IMR-90 (cell line): ENCODE results near the gene DAPK1. TPM values are rescaled to one million over a fixed set of nuclear protein-coding genes. Genes with fewer than 3 reads are reported as not detected.

ENCODE experiments used
- ATAC-seq: fragments of 200-7000 bp; cut with Tn5 transposase; 2 replicates; pipeline ENCODE4 v1.9.1; 2020; ENCODE audit warnings: low read depth, mild to moderate bottlenecking, moderate library complexity
- BruUV-seq: library from RNA; stranded (reverse); fragments of 400-500 nt; replicated peaks from 2 replicates; lab custom pipeline; 2021; lab: Mats Ljungman, UMichigan
- CTCF ChIA-PET: fragments of 300-600 bp; formaldehyde crosslinking; extraction: SDS; loops from one replicate; lab custom pipeline; 2021; ENCODE audit warnings: antibody characterized with exemption; lab: Yijun Ruan, JAX
- POLR2A ChIA-PET: fragments of 300-600 bp; sonication (Branson Sonifier 250); formaldehyde crosslinking; loops from one replicate; lab custom pipeline; 2022; ENCODE audit warnings: antibody characterized with exemption; ENCODE audit not compliant: unreplicated experiment; lab: Charles Lee
- DNase-seq: peaks from one replicate; pipeline ENCODE4 v3.0.0; 2013
- H2AFZ ChIP-seq: replicated peaks from 2 replicates; pipeline ENCODE3; 2013; ENCODE audit warnings: low read length, mild to moderate bottlenecking; ENCODE audit not compliant: poor library complexity
- H2AK5ac ChIP-seq: 2 replicates; pipeline ENCODE4 v1.6.1; 2013; ENCODE audit warnings: low read depth, low read length, inconsistent platforms
- H2AK9ac ChIP-seq: replicated peaks from 2 replicates; pipeline ENCODE3; 2013; ENCODE audit warnings: mild to moderate bottlenecking, low read depth, low read length, moderate library complexity; ENCODE audit not compliant: poor library complexity
- H2BK120ac ChIP-seq: 2 replicates; pipeline ENCODE4 v1.6.1; 2013; ENCODE audit warnings: low read depth, low read length, inconsistent platforms
- H2BK15ac ChIP-seq: 3 replicates; pipeline ENCODE4 v1.6.1; 2013; ENCODE audit warnings: low read depth, low read length, inconsistent platforms
- H2BK20ac ChIP-seq: 2 replicates; pipeline ENCODE4 v1.6.1; 2013; ENCODE audit warnings: low read depth, mild to moderate bottlenecking, inconsistent platforms, low read length, moderate library complexity
- H2BK5ac ChIP-seq: 2 replicates; pipeline ENCODE4 v1.6.1; 2013; ENCODE audit warnings: mild to moderate bottlenecking, low read depth, low read length, inconsistent platforms; ENCODE audit not compliant: poor library complexity, severe bottlenecking
- H3K14ac ChIP-seq: replicated peaks from 2 replicates; pipeline ENCODE4 v1.6.1; 2013; ENCODE audit warnings: low read depth, low read length, inconsistent platforms
- H3K18ac ChIP-seq: 2 replicates; pipeline ENCODE4 v1.6.1; 2013; ENCODE audit warnings: low read depth, low read length, control low read depth
- H3K23ac ChIP-seq: 2 replicates; pipeline ENCODE4 v1.6.1; 2013; ENCODE audit warnings: low read depth, low read length, inconsistent platforms
- H3K27ac ChIP-seq: 2 replicates; pipeline ENCODE4 v1.5.1; 2013; ENCODE audit warnings: mild to moderate bottlenecking, control low read depth, low read length; ENCODE audit not compliant: insufficient read depth
- H3K27me3 ChIP-seq: 2 replicates; pipeline ENCODE4 v1.6.1; 2013; ENCODE audit warnings: low read length; ENCODE audit not compliant: control insufficient read depth, insufficient read depth
- H3K36me3 ChIP-seq: 2 replicates; pipeline ENCODE4 v1.6.1; 2013; ENCODE audit warnings: low read length, mixed read lengths; ENCODE audit not compliant: control insufficient read depth, insufficient read depth
- H3K4ac ChIP-seq: 2 replicates; pipeline ENCODE4 v1.6.1; 2013; ENCODE audit warnings: low read depth, low read length, inconsistent platforms
- H3K4me1 ChIP-seq: 2 replicates; pipeline ENCODE4 v1.6.1; 2013; ENCODE audit warnings: low read length, mixed read lengths; ENCODE audit not compliant: control insufficient read depth, insufficient read depth
- H3K4me2 ChIP-seq: 2 replicates; pipeline ENCODE4 v1.6.1; 2013; ENCODE audit warnings: low read depth, mild to moderate bottlenecking, control low read depth, low read length, moderate library complexity
- H3K4me3 ChIP-seq: 2 replicates; pipeline ENCODE4 v1.5.1; 2013; ENCODE audit warnings: low read depth, mild to moderate bottlenecking, control low read depth, low read length, moderate library complexity; ENCODE audit not compliant: insufficient read depth
- H3K56ac ChIP-seq: 2 replicates; pipeline ENCODE4 v1.6.1; 2013; ENCODE audit warnings: low read length, inconsistent platforms; ENCODE audit not compliant: insufficient read depth; ENCODE audit errors: extremely low read depth
- H3K79me1 ChIP-seq, 2 experiments: 2 replicates each; pipeline ENCODE4 v1.6.1; 2013; ENCODE audit warnings: low read length in 2 of 2, inconsistent platforms in 1 of 2, low read depth in 1 of 2
- H3K9ac ChIP-seq: 2 replicates; pipeline ENCODE4 v1.6.1; 2013; ENCODE audit warnings: low read depth, low read length, control low read depth
- H3K9me1 ChIP-seq: 2 replicates; pipeline ENCODE4 v1.6.1; 2013; ENCODE audit warnings: low read length, inconsistent platforms; ENCODE audit not compliant: insufficient read depth
- H3K9me3 ChIP-seq: 2 replicates; pipeline ENCODE4 v1.6.1; 2013; ENCODE audit warnings: low read length; ENCODE audit not compliant: control insufficient read depth, insufficient read depth
- H4K20me1 ChIP-seq: 2 replicates; pipeline ENCODE4 v1.6.1; 2013; ENCODE audit warnings: low read length, inconsistent platforms; ENCODE audit not compliant: insufficient read depth
- H4K5ac ChIP-seq: 2 replicates; pipeline ENCODE4 v1.6.1; 2013; ENCODE audit warnings: mild to moderate bottlenecking, low read depth, low read length, control low read depth
- H4K8ac ChIP-seq, 2 experiments: 2 replicates each; pipeline ENCODE4 v1.6.1; 2013; ENCODE audit warnings: low read depth in 2 of 2, low read length in 2 of 2, control low read depth in 1 of 2, inconsistent platforms in 1 of 2
- H4K91ac ChIP-seq: 2 replicates; pipeline ENCODE4 v1.6.1; 2013; ENCODE audit warnings: low read depth, low read length, inconsistent platforms; ENCODE audit not compliant: insufficient read depth
- MXI1 ChIP-seq: IDR thresholded peaks from 2 replicates; pipeline ENCODE4 v1.6.1; 2012; ENCODE audit warnings: low read depth, mild to moderate bottlenecking, low read length, moderate library complexity, borderline replicate concordance
- USF2 ChIP-seq: fragments of 150-350 bp; IDR thresholded peaks from 2 replicates; pipeline ENCODE4 v1.6.1; 2017; ENCODE audit warnings: mild to moderate bottlenecking, antibody characterized with exemption, low read length, low read depth
- WGBS, 2 experiments: methylation state at CpG; one replicate each; pipeline versions ENCODE4 v1.1.5 to v1.1.7; 2013; ENCODE audit warnings: missing lambda C conversion rate in 2 of 2; ENCODE audit not compliant: insufficient read length in 1 of 2; ENCODE audit errors: extremely low coverage in 2 of 2; 5-methylcytosine and 5-hydroxymethylcytosine counted together
- dilution Hi-C: fragments of 300-500 bp; cut with HindIII; formaldehyde crosslinking; loops from one replicate; pipeline ENCODE4 v1.14.3; 2018; ENCODE audit warnings: low sequenced_read_pairs; ENCODE audit not compliant: unreplicated experiment
- in situ Hi-C: fragments of 300-500 bp; cut with MboI; formaldehyde crosslinking; loops from 3 replicates; pipeline ENCODE4 v1.14.3; 2019; ENCODE audit warnings: low sequenced_read_pairs, inconsistent platforms, mixed read lengths
- intact Hi-C: fragments of 100-400 bp; cut with micrococcal nuclease; formaldehyde crosslinking; loops from 2 replicates; pipeline ENCODE4 v1.10.0; 2022
- polyA plus RNA-seq, 3 experiments: library from polyadenylated mRNA; depleted of rRNA; stranded (reverse); fragments of >200 nt; gene quantifications; 2 replicates each; pipeline ENCODE4 v1.2.3, GENCODE V29; 2012; ENCODE audit warnings: low replicate concordance in 1 of 3
- total RNA-seq: library from RNA; depleted of rRNA; stranded (reverse); fragments of >200 nt; gene quantifications from 2 replicates; pipeline ENCODE4 v1.2.3, GENCODE V29; 2012
- TF ChIP-seq, protein P1 (sequence below): fragments of 150-350 bp; IDR thresholded peaks from 2 replicates; pipeline ENCODE4 v1.6.1; 2016; ENCODE audit warnings: low read depth, mild to moderate bottlenecking, low read length, moderate library complexity, borderline replicate concordance

The DAPK1 gene
- total and polyA plus RNA-seq, 2 of the 4 experiments (the other 2 are of a cell fraction) = under 0.01 to 0.03 TPM

DNA sequence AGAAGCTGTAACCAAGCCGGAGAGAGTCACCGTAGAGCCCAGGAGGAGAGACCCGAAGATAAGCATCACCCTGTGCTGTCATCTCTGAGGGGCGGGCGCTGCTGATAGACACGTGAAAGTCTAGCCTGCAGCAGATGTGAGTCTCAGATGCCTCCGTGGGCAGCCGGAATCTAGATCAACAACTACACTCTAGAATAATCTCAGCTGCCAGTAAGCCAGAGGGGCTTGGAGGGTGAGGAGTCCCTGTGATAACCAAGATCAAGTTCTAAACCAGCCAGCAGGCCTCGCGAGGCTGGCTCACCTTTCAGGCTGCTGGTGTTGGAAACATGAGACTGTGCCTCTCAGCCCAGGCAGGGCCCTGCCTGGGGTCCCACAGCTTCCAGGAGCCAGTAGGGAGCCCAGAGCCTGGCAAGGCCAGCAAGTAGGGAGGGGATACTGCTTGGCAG lies 54.1 kb downstream of the DAPK1 start:
- no peak overlapping the region for H4K8ac ChIP-seq
- no peak overlapping the region for H3K4me3 ChIP-seq
- H2BK20ac ChIP-seq = no peak overlapping the region
- no peak overlapping the region for H3K27ac ChIP-seq
- no peaks in the 10 kb centered on the region for H3K9me1 ChIP-seq
- no peaks in the 10 kb centered on the region for H3K4me1 ChIP-seq
- no peak overlapping the region for H3K4me2 ChIP-seq
- in situ Hi-C loops (no loop called here), dilution Hi-C loops (no loop called here), intact Hi-C loops (no loop called here)
- ATAC-seq (no peak), DNase-seq (no peak)
- TF ChIP-seq MXI1 (no peak), USF2 (no peak)
- TF ChIP-seq, protein P1, sequence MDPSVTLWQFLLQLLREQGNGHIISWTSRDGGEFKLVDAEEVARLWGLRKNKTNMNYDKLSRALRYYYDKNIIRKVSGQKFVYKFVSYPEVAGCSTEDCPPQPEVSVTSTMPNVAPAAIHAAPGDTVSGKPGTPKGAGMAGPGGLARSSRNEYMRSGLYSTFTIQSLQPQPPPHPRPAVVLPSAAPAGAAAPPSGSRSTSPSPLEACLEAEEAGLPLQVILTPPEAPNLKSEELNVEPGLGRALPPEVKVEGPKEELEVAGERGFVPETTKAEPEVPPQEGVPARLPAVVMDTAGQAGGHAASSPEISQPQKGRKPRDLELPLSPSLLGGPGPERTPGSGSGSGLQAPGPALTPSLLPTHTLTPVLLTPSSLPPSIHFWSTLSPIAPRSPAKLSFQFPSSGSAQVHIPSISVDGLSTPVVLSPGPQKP = no peak
- H3K56ac ChIP-seq = no peak overlapping the region
- H2AFZ ChIP-seq = no peak overlapping the region
- no peak overlapping the region for H2BK5ac ChIP-seq
- no peaks in the 10 kb centered on the region for H3K36me3 ChIP-seq
- no peak overlapping the region for H3K18ac ChIP-seq
- H4K20me1 ChIP-seq = no peaks in the 10 kb centered on the region
- ChIA-PET CTCF (no interaction called here), POLR2A (no interaction called here)
- H4K91ac ChIP-seq = no peak overlapping the region
- no peak overlapping the region for H3K14ac ChIP-seq
- H2BK15ac ChIP-seq = no peak overlapping the region
- WGBS, 2 experiments = 75% methylated on average over 2 of the region's 10 CpGs; no CpG with 5 or more reads in 1 of the 2 experiments
- peaks cover 1% of the 10 kb centered on the region; the same call in 1 of the 2 replicates for H3K27me3 ChIP-seq
- no peak overlapping the region for H3K23ac ChIP-seq
- H2BK120ac ChIP-seq = no peak overlapping the region
- H2AK5ac ChIP-seq = no peak overlapping the region
- BruUV-seq = no TSS peak
- H3K4ac ChIP-seq = no peak overlapping the region
- no peak overlapping the region for H4K5ac ChIP-seq
- no peak overlapping the region for H3K9ac ChIP-seq
- H3K9me3 ChIP-seq = no peaks in the 10 kb centered on the region
- no peaks in the 10 kb centered on the region for H3K79me1 ChIP-seq
- no peak overlapping the region for H2AK9ac ChIP-seq
